Stimulated activated CD8-positive, alpha-beta memory T cell treated with anti-CD3 and anti-CD28 coated beads, Interleukin-4, amount 100 ng/mL, for 48 hours (primary cell): Measurements from ENCODE around the gene CDH23.
A peak's percentile ranks its signal among the peaks of the same experiment; 100 is the strongest.

Source experiments
- DNase-seq: peaks from one replicate; pipeline ENCODE4 v3.0.0-alpha.2; 2020

The CDH23 gene

DNA sequence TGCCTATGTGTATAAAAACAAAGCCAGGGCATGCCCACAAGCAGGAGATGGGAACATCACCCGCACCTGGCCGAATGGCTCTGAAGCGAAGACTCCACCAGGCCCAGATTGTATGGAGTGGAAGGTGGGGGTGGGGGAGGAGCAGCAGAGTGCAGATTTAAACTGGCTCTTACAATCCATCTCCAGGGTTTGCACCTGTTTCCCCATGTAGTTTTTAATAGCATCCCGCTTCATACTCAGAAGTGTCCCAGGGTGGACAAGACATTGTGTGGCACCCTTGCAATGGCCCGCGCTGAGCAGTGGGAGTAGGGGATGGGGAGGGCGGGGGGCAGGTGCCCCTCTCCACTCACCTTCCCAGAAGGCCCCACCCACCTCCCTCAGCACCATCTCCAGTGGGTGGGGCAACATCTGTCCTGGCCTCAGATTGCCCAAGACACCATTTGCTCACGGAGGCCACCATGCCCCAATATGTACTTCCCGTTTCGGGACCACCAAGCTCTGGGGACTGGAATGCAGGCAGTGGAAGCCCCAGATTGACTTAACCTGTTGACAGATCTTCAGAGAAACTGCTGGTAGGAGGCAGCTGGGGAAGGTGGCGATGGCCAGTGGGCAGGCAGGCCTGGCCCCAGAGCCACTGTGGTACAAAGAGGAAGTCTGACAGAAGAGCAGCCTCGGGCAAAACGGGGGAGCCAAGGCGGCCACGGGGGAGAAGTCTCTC, 353.6 kb downstream of the CDH23 start:
- no peak for DNase-seq

DNA sequence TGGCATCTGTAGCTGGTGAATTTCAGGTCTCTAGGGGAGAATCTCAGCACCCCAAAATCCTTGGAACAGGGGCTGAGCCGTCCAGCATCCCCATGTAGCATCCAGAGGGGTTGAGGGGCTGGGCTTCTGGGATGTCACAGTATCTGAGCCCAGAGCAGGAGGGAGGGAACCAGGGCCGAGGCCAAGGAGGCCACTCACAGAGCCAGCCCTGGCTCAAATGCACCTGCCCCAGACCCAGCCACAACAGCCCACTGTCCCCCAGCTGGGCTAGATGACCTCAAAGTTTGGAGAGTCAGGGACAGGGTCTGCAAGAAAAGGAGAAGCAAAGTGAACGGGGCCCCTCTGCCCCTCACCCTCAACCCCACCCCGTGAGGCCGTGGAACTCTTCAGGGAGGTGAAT, 354.3 kb downstream of the CDH23 start:
- DNase-seq, result no peak

DNA sequence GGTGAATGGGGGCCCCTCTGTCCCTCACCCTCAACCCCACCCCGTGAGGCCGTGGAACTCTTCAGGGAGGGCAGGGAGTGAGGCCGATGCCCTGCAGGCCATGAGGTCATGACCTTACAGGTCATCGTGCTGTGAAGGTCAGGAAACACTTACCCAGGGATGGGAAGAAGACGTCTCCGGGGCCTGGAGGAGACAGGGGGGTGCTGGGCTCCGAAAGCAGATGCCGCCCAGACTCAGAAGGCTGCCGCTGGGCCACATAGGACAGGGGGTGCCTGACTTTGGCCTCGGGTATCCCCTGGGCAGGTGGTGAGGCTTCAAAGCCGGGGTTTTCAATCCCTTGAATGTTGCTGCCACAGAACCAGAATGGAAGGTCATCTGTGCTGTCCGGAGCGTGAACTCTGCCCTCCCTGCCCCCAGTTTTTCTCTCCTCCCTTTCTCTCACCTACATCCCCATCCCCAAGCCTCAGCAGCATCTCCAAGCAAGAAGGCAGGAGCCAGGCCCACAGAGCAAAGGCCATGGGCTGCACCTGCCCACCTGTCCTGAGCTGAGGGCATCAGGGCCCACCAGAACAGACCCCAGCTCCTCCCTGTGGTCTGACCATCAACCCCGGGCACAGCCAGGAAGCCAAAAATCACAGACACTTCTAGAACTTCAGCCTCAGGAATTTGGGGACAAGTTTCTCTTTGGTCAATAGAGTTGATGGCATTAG, 354.9 kb downstream of the CDH23 start:
- no peak for DNase-seq

DNA sequence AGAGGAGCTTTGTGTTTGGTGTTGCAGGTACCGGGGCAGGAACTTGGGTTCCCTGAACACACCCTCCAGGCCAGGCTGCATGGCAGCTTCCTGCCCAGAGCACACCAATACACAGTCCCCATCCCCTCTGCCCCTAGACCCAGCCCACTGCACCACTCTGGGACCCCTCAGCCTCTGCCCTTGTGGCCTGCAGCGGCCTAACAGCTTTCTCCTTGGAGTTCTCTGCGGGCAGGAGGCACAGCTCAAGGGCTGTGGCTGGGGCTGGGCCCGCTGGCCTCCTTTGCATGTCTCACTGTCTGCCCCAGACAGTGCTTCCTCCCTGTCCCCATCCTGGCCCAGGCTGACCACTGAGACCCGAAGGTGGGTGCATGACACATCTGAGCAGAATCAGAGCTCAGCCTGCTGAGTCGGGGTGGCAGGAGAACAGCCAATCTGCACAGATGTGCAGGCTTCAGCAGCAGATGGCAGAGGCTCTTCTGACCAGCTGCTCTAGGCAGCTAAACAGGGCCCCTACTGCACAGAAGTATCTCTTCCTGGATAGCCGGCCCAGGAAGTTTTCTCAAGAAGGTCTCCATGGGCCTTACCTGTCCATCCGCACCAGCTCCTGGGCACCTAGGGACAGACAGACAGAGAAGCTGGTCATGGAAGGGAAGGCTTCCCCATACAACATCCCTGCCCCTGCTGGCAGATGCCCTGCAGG, 355.8 kb downstream of the CDH23 start:
- no peak for DNase-seq

DNA sequence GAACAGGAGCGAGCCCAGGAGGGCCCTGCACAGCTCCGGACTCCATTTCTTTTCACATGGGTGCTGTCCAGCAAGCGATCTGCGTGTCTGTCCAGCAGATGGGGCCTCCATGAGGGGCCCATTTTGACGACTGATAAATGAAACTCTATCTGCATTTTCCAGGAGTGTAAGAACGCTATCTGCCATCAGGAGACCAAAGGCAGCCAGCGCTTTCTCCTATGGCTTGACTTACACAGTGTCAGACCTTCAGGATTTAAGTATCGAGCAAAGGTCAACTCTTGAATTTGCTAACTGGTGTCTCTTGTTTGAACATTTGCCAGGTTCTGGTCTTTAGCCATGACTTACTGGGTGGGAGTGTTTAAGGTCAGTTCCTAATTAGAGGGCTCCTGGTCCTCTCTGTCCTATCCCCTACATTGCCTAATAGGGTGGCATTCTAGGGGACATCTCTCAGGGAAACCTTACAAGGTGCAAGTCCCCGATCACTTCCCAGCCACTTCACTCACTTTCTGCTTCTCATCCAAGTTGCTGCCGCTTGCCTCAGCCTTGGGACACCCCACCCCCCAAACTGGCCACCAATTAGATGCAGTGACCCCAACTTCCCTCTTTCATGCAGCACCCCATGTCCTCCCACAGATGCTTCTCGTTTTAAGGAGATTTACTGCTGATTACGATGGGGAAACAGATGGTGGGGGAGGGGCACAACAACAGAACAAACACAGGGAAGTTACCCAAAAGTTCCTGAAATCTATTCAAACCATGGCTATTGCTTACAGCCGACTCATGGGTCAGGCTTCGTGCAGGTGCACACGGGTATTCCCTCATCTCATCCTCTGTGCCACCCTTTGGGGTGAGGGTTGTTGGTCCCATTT, 356.6 kb downstream of the CDH23 start:
- no peak for DNase-seq

DNA sequence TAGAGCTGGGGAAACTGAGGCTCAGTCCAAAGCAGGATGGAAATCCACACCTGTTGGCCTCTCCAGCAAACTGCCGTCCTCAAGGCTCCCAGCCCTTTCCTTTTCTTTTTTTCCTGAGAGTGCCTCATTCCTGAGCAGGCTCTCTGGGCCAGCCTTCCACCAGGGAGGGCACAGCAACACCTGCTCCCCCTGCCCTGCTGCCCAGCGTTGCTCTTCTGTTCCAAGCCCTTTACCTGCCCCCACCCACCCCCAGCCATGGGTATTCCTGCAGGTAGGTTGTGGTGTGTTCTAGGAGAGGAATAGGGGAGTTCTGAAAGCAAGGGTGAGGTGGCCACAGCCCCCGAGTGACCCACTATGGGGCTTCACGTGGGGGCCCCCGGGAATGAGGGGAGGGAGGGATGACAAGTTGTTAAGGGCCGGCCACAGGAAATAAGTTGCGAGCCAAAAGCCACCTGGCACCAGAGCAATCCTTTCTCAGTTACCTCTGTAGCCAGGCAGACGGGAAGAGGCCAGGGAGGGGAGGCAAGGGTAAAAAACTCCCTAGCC, 357.3 kb downstream of the CDH23 start:
- no peak for DNase-seq

DNA sequence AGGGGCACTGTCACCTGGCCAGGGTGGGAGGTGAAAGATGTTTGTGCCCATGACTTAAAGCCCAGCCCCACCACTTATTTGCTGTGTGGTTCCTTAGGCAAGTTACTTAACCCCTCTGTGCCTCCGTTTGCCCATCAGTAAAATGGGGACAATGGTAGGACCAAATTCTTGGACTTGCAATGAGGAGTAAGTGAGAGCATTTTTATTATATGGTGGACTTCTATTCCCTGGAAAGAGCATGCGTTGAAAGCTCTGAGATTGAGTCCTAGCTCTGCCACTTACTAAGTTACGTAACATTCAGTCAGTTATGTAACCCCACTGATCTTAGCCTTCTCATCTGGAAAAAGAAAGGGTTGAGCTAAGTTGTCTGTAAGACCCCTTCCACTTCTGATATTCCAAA, 357.8 kb downstream of the CDH23 start:
- no peak for DNase-seq

DNA sequence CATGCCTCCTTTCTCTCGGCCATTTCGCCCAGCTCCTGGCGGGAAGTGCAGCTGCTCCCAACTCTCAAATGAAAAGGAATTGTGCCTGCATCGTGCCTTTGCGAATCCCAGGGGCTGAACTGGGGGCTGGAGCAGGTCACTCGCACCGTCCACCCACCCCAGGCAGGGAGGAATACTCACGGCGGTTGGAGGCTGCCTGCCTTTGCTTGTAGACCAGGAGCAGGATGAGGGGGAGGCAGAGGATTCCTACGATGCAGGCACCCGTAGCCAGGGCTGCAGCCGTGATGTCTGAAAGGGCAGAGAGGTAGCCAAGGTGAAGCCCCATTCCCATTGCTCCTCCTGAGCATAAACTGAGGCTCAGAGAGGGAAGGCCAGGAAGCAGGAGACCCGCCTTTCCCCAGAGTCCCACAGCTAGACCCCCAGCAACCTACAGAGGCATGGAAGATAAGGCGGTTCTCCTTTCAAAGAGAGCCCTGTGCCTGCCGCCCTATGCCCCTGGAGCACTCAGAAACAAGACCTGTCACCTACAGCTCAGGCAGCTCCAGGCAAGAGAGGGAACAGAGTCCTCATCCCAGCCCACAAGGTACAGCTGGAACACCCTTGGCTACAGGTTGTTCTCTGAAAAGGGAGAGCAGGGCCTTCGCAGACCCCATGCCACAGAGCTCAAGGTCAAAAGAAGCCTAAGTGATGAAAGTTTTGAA, 358.6 kb downstream of the CDH23 start:
- no peak for DNase-seq

DNA sequence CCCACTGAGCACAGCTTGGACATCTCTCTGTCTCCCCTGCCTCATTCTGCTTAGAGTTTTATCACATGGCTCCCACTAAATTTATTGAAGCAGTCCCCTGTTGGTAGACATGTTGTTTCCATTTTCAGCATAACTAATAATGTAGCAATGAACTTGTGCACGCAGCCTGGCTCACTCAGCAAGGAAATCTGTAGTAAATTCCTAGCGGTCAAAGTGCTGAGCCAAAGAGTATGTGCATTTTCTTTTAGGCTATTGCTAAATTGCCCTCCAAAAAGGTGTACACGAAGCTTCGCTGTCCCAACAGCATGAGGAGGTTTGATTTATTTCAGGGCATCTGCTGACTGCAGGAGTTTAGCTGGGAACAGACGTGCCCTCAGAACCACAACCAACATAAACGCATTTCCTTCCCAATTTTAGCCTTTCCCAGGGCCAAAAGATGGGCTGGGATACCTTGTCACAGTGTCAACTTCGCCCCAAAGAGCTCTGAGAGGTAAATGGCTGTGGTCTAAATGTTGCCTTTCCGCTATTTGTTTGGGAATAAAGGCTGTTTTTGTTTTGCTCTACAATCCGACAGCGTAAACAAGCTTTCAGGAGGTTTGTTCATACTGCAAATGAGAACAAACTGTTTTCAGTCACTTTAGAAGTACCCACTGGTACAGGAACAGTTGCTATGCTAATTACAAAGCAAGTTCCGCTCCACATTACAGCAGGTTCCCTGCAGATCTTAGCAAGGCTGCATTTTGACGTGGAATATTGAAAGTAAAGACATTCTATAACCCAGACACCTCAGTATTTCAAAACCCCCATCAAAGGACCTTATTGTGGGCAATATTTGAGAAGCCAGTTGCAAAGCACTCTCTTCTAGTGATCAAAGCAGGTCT, 359.8 kb downstream of the CDH23 start:
- no peak for DNase-seq

DNA sequence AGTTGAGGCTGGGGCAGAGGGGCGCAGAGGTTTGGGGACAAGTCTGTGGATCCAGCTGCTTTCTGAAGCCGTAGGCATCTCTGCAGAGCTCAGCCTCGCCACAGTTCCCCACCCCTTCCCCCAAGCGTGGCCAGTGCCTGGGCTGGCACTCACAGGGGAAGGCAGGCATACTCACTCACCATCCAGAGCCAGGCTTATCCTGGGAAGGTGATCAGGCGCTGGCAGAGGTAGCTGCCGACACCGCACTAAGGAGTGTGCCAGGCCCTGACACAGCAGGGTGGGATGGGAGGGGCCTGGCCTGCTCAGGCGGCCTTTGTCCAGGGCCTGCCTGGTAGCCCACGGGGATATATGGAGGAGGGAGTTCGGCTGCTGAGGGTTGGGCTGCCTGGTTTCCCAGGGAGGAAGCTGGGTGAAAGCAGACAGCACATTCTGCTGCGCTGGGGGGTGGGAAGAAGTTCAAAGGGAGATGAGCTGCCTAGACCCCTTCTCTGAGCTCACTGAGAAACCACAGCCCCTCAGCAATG, 360.7 kb downstream of the CDH23 start:
- no peak for DNase-seq

DNA sequence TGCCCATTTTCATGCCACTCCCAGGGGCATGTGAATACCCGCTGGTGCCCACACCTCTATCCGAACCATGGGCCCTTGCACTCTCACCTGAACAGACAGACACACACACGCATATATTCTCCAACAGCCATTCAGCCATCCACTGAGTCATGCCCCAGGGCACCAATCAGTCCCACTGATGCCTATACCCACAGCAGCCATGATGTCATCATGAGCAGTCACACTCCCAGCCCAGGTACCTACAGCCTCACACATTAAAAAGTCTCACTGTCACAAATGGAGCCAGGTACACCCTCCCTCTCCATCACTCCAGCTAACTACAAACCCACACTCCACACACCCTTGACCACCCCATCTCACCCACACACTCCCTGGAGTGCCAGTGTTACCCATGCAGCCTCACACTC, 364.4 kb downstream of the CDH23 start:
- peak; percentile 65 for DNase-seq

DNA sequence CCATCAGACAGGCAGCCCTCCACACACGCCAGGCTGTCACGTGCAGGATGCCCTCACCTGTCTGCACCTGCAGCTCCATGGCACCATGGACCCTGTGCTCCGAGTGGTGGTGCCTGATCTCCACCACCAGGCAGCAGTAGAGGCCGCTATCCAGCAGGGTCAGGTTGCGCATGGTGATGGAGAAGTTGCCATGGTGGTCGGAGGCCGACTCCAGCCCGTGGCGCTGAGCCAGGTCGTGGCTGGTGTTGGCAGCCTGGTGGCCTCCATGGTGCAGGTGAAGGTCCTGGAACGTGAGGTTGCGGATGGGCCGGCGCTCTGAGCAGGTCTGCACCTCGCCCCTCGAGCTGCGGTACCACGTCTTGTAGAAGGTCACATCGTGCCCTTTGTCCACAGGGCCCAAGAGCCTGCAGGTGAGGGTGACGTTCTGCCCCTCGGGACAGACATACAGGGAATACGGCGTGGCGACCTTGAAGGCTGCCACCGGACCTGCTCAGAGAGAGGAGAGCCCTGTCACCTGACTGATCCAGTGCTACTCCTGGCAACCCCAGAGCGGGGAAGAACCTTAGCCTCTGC, 364.9 kb downstream of the CDH23 start:
- DNase-seq, result no peak

DNA sequence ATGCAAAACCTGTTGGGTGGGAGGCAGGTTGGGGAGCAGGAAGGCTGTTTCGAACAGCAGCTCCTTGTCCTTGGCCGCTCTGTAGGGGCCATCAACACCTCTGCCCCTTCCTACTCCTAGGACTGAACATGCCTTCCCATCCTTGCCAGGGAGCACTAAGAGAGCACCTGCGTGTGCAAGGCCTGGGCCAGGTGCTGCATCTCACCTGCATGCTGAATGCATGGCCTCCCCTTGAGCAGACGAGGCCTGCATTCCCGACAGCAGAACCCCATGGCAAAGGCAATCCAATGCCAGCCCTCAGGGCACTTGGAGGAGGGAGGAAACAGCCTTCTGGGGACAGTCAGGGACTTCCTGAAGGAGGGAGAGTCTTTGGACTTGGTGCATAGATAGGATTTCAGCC, 365.6 kb downstream of the CDH23 start:
- DNase-seq, result no peak

DNA sequence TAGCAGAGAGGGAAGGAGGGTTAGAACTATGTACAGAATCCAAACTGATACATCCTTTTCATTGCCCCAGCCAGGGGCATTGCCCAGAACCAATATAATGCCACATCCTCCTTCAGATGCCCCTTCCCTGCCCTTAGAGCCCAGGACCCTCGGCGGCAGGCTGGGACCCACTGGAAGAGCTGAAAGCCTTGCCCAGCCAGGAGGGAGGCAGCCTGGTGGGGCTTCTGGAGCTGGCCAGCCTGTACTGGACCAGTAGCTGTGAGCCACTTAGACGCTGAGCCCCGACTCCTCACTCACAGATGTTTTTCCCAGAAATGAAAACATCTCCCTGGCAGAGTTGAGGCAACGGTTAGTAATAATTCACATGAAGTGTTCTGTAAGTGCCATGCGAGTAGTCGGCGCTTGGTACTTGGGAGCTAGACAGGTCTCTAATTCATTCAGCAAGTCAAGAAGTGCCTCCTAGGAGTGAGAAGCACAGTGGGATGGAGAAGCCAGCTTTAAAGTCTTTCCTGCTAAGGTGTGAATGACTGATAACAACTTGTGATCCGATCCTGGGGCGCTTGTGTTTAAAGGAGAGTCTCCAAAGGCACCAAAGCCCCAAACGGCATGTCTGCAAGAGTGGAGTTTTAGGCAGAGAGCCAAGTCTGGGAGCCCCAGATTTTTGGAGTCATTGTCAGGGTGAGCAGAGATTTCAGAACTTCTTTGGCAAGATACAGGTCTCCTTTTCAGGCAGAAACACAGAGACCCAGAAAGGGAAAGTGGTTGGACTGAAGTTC, 366.8 kb downstream of the CDH23 start:
- DNase-seq, result no peak

DNA sequence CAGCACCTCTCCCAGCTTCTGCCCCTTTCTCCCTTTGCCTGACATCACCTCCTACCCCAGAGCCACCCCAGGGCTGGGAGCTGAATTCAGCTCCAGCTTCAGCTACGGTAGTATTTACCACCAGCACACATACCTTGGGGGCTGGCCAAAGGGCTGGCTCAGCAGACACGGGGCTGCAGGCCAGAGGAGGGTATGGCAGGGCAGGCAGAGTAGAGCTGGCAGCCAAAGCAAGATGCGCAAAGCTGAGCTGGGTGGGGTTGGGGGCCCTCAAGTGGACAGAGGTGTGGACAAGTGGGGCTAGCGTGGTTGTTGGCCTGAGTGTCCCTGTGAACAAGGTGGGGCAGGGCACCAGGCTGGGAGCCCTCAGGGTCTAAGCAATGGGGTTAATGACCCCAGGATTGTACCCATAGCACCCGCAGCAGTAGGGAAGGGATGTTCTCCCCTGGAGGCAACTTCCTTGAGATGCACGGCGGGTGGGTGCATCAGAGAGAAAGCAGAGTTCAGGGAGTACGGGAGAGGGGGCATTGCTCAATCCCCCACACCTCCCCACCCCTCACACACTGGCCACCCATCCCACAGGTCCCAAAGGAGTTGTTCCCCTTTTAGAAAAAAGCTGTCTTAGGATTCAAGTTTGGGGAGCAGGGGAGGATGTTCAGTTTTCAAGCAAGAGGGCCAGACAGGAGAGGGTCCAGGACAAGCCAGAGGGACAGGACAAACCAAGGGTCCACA, 368.6 kb downstream of the CDH23 start:
- no peak for DNase-seq

DNA sequence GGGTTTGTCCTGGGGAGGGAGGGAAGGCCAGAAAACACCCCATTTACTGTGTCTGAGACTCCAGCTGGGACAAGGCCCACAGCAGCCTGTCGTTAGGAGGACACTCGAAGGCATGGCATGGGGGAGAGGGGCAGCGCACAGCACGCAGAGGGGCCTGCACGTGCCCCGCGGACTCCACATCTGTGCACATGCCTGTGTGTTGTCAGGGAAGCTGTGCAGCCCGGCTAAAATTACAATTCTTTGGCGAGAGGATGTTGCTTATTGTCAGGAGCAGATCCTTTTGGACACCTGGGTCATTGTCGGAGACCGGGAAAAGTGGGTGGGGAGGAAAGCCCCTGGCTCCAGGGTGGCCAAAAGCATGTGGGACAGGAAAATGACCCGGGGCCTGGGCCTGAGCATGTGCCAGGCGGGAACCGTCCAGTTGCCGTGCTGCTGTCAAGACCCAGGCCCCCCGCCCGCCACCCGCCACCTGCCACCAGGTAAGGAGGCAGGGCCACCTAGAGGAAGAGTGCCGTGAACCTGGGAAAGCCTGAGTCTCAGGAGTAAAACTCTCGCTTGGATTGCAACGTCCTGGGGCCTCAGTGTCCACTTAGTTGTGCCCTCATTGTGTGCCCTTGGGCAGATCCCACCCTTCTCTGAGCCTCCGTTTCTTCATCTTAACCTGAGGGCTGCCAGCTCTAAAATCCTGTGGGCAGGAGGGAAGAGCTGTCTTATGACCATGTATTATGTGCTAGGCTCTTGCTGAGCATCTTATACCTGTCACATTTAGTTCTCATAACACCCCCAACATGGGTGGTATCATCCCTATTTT, 369.4 kb downstream of the CDH23 start:
- DNase-seq, result no peak

DNA sequence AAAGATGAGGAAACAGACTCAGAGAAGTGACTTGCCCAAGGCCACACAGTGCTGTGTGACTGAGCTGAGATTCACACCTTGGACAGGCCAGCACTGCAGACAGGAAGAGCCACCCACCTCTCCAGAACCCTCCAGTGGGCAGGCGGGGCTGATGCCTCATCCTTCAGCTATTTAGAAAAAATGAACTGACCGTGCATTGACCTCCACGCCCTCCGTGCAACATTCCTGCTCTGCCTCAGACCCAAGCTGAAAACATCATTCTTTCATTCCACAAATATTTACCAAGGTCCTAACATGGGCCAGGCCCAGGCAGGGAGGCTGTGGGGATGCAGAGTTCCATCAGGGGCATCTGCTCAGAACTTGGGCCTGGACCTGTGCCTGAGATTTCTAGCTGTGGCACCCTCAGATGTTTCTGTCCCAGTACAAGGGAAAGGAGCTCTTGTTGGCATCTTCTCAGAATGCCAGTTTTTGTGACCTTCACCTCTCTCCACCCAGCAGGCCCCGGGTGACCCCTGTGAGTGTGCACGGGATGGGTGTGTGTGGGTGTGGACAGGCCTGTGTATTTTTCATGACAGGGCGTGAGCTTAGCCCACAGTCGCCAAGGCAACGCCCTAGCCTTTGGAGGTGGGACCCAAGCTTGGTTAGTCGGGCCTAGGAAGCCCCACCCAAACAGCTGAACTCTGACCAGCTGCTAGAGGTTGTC, 370.1 kb downstream of the CDH23 start:
- DNase-seq, result peak; percentile 61
